ENCODE data around the gene CLN5.

GRCh38 chr13:76967031-76967430, 24.9 kb upstream of the CLN5 start:
- TF ChIP-seq, protein P1, sequence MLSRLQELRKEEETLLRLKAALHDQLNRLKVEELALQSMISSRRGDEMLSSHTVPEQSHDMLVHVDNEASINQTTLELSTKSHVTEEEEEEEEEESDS (CRISPR knock-in tag; IDR thresholded peaks at IDR 0.05; ENCODE audit: borderline replicate concordance) = no peak
- TF ChIP-seq MYC (CRISPR knock-in tag; IDR thresholded peaks at IDR 0.05; ENCODE audit: borderline replicate concordance) = no peak
- TF ChIP-seq TCF7 (IDR thresholded peaks at IDR 0.05; ENCODE audit: low read depth) = no peak
- TF ChIP-seq POLR2AphosphoS5 (IDR thresholded peaks at IDR 0.05; ENCODE audit: low read depth, low read length) = no peak
- no peak for TF ChIP-seq ZNF225 (CRISPR knock-in tag; IDR thresholded peaks at IDR 0.05)
- TF ChIP-seq FOXM1 (CRISPR knock-in tag; IDR thresholded peaks at IDR 0.05) = no peak

Data from HepG2 (cell line).